ENCODE data around the gene DOCK9. TPM values are rescaled to one million over a fixed set of nuclear protein-coding genes. Genes with fewer than 3 reads are reported as not detected.

Gene DOCK9
- total RNA-seq, 1 donor from 2014 or later = 56.3 TPM

DNA sequence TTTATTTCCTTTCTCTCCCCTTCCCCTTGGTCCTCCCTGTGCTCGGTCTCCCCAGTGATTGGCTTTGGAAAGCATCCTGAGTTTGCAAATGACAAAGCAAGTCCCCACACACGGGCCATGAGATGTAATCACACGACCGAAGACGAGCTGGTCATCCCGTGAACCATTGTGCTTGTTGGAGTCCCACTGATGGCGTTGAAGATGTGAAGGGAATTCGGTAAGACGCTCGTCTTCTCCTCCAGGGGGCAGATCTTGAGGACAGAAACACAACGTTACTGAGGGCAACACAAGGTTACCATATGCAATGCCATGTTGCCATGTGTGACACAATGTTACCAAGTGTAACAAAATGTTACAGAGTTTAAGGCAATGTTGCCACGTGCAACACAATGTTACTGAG lies 183.4 kb downstream of the DOCK9 start:
- FAIRE-seq = no peak

DNA sequence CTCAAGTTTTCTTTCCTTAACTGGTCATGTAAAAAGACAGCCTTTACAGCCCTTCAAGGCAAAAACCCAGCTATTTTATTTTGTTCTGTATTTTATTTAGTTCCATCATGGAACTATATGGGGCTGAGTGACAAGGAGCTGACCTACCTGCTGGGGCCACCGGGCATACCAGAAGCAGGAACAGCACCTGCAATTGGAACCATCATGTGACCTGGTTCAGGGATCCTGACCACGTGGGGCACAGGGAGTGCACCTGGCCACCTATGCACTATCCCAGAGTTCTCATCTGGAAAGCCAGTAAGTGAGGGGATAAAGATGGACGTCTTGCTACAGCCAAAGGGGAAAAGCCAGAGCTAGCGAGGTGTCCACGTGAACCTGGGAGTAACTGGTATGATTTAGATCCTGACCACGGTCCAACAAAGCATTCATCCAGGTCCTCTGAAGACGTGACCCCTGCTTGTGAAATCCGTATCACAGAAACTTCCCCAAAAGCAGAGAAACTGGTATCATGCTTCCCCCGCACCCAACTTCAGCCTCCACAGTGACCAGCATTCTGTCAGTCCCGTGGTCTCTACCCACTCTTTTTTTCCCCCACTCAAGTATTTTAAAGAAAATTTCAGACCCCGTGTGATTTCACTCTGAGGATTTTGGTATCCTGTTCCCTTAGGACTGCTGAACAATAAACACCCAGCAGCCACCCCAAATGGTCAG lies 184.9 kb downstream of the DOCK9 start:
- H3K4me3 Mint-ChIP-seq (ENCODE audit: unreplicated experiment) = no peak overlapping the region
- Histone ChIP-seq H3K9me3 (ENCODE audit: insufficient read depth, low read depth, low read length) (no peaks in the 10 kb centered on the region), H3K4me2 (ENCODE audit: low read length) (no peak overlapping the region), H3K9ac (ENCODE audit: low read length) (no peak overlapping the region), H3K4me3 (ENCODE audit: insufficient read depth, low read depth, low read length) (no peak overlapping the region), H2AFZ (ENCODE audit: low read depth, low read length) (no peak overlapping the region), H3K4me1 (ENCODE audit: insufficient read depth, low read length) (no peaks in the 10 kb centered on the region), H3K79me2 (ENCODE audit: insufficient read depth, low read length) (no peaks in the 10 kb centered on the region), H3K27ac (ENCODE audit: low read depth, low read length) (no peak overlapping the region), H3K27me3 (ENCODE audit: insufficient read depth, low read length) (no peaks in the 10 kb centered on the region), H3K36me3 (ENCODE audit: insufficient read depth, low read length) (peaks cover 3% of the 10 kb centered on the region), H4K20me1 (ENCODE audit: insufficient read depth, low read length) (no peaks in the 10 kb centered on the region)
- TF ChIP-seq, protein P1, sequence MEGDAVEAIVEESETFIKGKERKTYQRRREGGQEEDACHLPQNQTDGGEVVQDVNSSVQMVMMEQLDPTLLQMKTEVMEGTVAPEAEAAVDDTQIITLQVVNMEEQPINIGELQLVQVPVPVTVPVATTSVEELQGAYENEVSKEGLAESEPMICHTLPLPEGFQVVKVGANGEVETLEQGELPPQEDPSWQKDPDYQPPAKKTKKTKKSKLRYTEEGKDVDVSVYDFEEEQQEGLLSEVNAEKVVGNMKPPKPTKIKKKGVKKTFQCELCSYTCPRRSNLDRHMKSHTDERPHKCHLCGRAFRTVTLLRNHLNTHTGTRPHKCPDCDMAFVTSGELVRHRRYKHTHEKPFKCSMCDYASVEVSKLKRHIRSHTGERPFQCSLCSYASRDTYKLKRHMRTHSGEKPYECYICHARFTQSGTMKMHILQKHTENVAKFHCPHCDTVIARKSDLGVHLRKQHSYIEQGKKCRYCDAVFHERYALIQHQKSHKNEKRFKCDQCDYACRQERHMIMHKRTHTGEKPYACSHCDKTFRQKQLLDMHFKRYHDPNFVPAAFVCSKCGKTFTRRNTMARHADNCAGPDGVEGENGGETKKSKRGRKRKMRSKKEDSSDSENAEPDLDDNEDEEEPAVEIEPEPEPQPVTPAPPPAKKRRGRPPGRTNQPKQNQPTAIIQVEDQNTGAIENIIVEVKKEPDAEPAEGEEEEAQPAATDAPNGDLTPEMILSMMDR (IDR thresholded peaks at IDR 0.05; ENCODE audit: insufficient read depth, low read depth, low read length) = no peak
- TF ChIP-seq EZH2 (IDR thresholded peaks at IDR 0.05; ENCODE audit: insufficient read depth, low read length) = no peak
- H3K4me1 Mint-ChIP-seq (ENCODE audit: low read depth, unreplicated experiment) = no peaks in the 10 kb centered on the region
- peaks cover 34% of the 10 kb centered on the region for H3K36me3 Mint-ChIP-seq (ENCODE audit: low read depth, unreplicated experiment)
- peaks cover 4% of the 10 kb centered on the region for H3K9me3 Mint-ChIP-seq (ENCODE audit: unreplicated experiment)
- H3K27me3 Mint-ChIP-seq (ENCODE audit: low read depth, unreplicated experiment) = peaks cover 5% of the 10 kb centered on the region
- no peak for FAIRE-seq
- no peak for DNase-seq (ENCODE audit: low read depth)
- no peak overlapping the region for H3K27ac Mint-ChIP-seq (ENCODE audit: unreplicated experiment)

More for the DNA sequence above, 183.4 kb downstream of the DOCK9 start:
- no peak overlapping the region for H2AFZ ChIP-seq (ENCODE audit: low read depth, low read length)
- H4K20me1 ChIP-seq (ENCODE audit: insufficient read depth, low read length) = no peaks in the 10 kb centered on the region
- H3K4me2 ChIP-seq (ENCODE audit: low read length) = no peak overlapping the region
- H3K27me3 ChIP-seq (ENCODE audit: insufficient read depth, low read length) = no peaks in the 10 kb centered on the region
- Mint-ChIP-seq H3K4me1 (ENCODE audit: low read depth, unreplicated experiment) (no peaks in the 10 kb centered on the region), H3K4me3 (ENCODE audit: unreplicated experiment) (no peak overlapping the region), H3K27me3 (ENCODE audit: low read depth, unreplicated experiment) (no peaks in the 10 kb centered on the region), H3K9me3 (ENCODE audit: unreplicated experiment) (peaks cover under 1% of the 10 kb centered on the region), H3K36me3 (ENCODE audit: low read depth, unreplicated experiment) (peaks cover 40% of the 10 kb centered on the region), H3K27ac (ENCODE audit: unreplicated experiment) (no peak overlapping the region)
- no peak overlapping the region for H3K4me3 ChIP-seq (ENCODE audit: insufficient read depth, low read depth, low read length)
- H3K27ac ChIP-seq (ENCODE audit: low read depth, low read length) = no peak overlapping the region
- no peak for DNase-seq (ENCODE audit: low read depth)
- H3K36me3 ChIP-seq (ENCODE audit: insufficient read depth, low read length) = peaks cover 3% of the 10 kb centered on the region
- no peaks in the 10 kb centered on the region for H3K9me3 ChIP-seq (ENCODE audit: insufficient read depth, low read depth, low read length)
- no peak for TF ChIP-seq EZH2 (IDR thresholded peaks at IDR 0.05; ENCODE audit: insufficient read depth, low read length)
- TF ChIP-seq, protein P1 (IDR thresholded peaks at IDR 0.05; ENCODE audit: insufficient read depth, low read depth, low read length) = no peak
- no peak overlapping the region for H3K9ac ChIP-seq (ENCODE audit: low read length)
- no peaks in the 10 kb centered on the region for H3K4me1 ChIP-seq (ENCODE audit: insufficient read depth, low read length)
- no peaks in the 10 kb centered on the region for H3K79me2 ChIP-seq (ENCODE audit: insufficient read depth, low read length)

DNA sequence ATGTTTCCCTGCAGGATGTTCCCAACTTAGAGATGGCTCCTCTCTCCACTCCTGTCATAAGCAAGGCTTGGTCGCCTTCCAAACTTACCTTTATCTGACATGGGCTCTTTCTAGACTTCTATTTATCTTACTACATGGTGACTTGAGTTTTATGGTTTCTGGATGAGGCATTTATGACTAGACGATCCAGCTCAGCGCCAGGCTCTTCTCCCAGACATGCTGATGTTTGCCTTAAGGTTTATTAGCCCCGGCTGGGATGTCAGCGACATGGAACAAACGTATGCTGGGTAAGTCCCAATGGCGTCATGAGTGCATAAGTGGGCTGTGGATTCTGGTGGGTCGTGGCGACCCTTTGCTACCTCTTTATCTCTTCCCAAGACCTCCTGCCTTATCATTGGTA lies 185.5 kb downstream of the DOCK9 start:
- Histone ChIP-seq H3K36me3 (ENCODE audit: insufficient read depth, low read length) (peaks cover 3% of the 10 kb centered on the region), H3K79me2 (ENCODE audit: insufficient read depth, low read length) (no peaks in the 10 kb centered on the region), H3K4me3 (ENCODE audit: insufficient read depth, low read depth, low read length) (no peak overlapping the region), H3K4me2 (ENCODE audit: low read length) (no peak overlapping the region), H2AFZ (ENCODE audit: low read depth, low read length) (no peak overlapping the region), H3K4me1 (ENCODE audit: insufficient read depth, low read length) (no peaks in the 10 kb centered on the region), H3K27me3 (ENCODE audit: insufficient read depth, low read length) (no peaks in the 10 kb centered on the region), H3K9ac (ENCODE audit: low read length) (no peak overlapping the region), H3K27ac (ENCODE audit: low read depth, low read length) (no peak overlapping the region), H4K20me1 (ENCODE audit: insufficient read depth, low read length) (no peaks in the 10 kb centered on the region), H3K9me3 (ENCODE audit: insufficient read depth, low read depth, low read length) (no peaks in the 10 kb centered on the region)
- no peak overlapping the region for H3K27ac Mint-ChIP-seq (ENCODE audit: unreplicated experiment)
- TF ChIP-seq EZH2 (IDR thresholded peaks at IDR 0.05; ENCODE audit: insufficient read depth, low read length) = no peak
- TF ChIP-seq, protein P1 (IDR thresholded peaks at IDR 0.05; ENCODE audit: insufficient read depth, low read depth, low read length) = no peak
- DNase-seq (ENCODE audit: low read depth) = no peak
- no peak for FAIRE-seq
- peaks cover 4% of the 10 kb centered on the region for H3K9me3 Mint-ChIP-seq (ENCODE audit: unreplicated experiment)
- H3K36me3 Mint-ChIP-seq (ENCODE audit: low read depth, unreplicated experiment) = peaks cover 29% of the 10 kb centered on the region
- H3K4me1 Mint-ChIP-seq (ENCODE audit: low read depth, unreplicated experiment) = no peaks in the 10 kb centered on the region
- H3K4me3 Mint-ChIP-seq (ENCODE audit: unreplicated experiment) = no peak overlapping the region
- peaks cover 12% of the 10 kb centered on the region for H3K27me3 Mint-ChIP-seq (ENCODE audit: low read depth, unreplicated experiment)
